GM04504 (cell line): ENCODE measurements around the gene TM4SF4.

ENCODE experiments used
- DNase-seq: peaks from one replicate; pipeline ENCODE4 v3.0.0-alpha.2; 2012; ENCODE audit warnings: low read depth

Gene TM4SF4

GRCh38 chr3:149455366-149455765, 19.1 kb upstream of the TM4SF4 start:
- DNase-seq: no peak

- DNase-seq: no peak
Measured at GRCh38 chr3:149455989-149456388, 18.5 kb upstream of the TM4SF4 start.

GRCh38 chr3:149459491-149460059, 14.9 kb upstream of the TM4SF4 start:
- no peak for DNase-seq

- no peak for DNase-seq
Measured at GRCh38 chr3:149460117-149460516, 14.4 kb upstream of the TM4SF4 start.

GRCh38 chr3:149462051-149462450, 12.4 kb upstream of the TM4SF4 start:
- no peak for DNase-seq

- DNase-seq: no peak
Measured at GRCh38 chr3:149462581-149463011, 11.9 kb upstream of the TM4SF4 start.

GRCh38 chr3:149463921-149464320, 10.6 kb upstream of the TM4SF4 start:
- no peak for DNase-seq

GRCh38 chr3:149464542-149465328, 9.8 kb upstream of the TM4SF4 start:
- no peak for DNase-seq

GRCh38 chr3:149465351-149465883, 9.1 kb upstream of the TM4SF4 start:
- no peak for DNase-seq

GRCh38 chr3:149466192-149466591, 8.3 kb upstream of the TM4SF4 start:
- no peak for DNase-seq

GRCh38 chr3:149468504-149469212, 5.8 kb upstream of the TM4SF4 start:
- no peak for DNase-seq

- DNase-seq: no peak
Measured at GRCh38 chr3:149470381-149470780, 4.1 kb upstream of the TM4SF4 start.

GRCh38 chr3:149472030-149472797, 2.3 kb upstream of the TM4SF4 start:
- no peak for DNase-seq

- DNase-seq: peak; percentile 72
Measured at GRCh38 chr3:149473357-149474249, 894 bp upstream of the TM4SF4 start.

GRCh38 chr3:149475451-149476060, 1.1 kb downstream of the TM4SF4 start:
- no peak for DNase-seq

GRCh38 chr3:149476225-149476624, 1.7 kb downstream of the TM4SF4 start:
- no peak for DNase-seq

GRCh38 chr3:149479621-149480325, 5.3 kb downstream of the TM4SF4 start:
- no peak for DNase-seq

GRCh38 chr3:149480326-149481017, 6.0 kb downstream of the TM4SF4 start:
- DNase-seq: no peak

- DNase-seq: no peak
Measured at GRCh38 chr3:149481056-149481455, 6.6 kb downstream of the TM4SF4 start.
